Glutamatergic neuron (in vitro differentiated cells): ENCODE measurements around the gene SEC14L2. TPM values are rescaled to one million over a fixed set of nuclear protein-coding genes. Genes with fewer than 3 reads are reported as not detected.

ENCODE experiments used
- DNase-seq: peaks from one replicate; pipeline ENCODE4 v3.0.0; 2022
- H3K27ac Mint-ChIP-seq: one replicate; pipeline ENCODE4 v1.8.0; 2020; ENCODE audit warnings: mild to moderate bottlenecking, mixed read lengths, inconsistent platforms; ENCODE audit not compliant: unreplicated experiment
- H3K27me3 Mint-ChIP-seq: one replicate; pipeline ENCODE4 v1.8.0; 2020; ENCODE audit warnings: mild to moderate bottlenecking, moderate library complexity, mixed read lengths, inconsistent platforms; ENCODE audit not compliant: unreplicated experiment
- H3K36me3 Mint-ChIP-seq: one replicate; pipeline ENCODE4 v1.8.0; 2020; ENCODE audit warnings: mild to moderate bottlenecking, mixed read lengths, inconsistent platforms; ENCODE audit not compliant: unreplicated experiment
- H3K4me1 Mint-ChIP-seq: one replicate; pipeline ENCODE4 v1.8.0; 2020; ENCODE audit warnings: mild to moderate bottlenecking, low read depth, mixed read lengths, inconsistent platforms; ENCODE audit not compliant: unreplicated experiment
- H3K4me3 Mint-ChIP-seq: one replicate; pipeline ENCODE4 v1.8.0; 2020; ENCODE audit warnings: mild to moderate bottlenecking, mixed read lengths, inconsistent platforms; ENCODE audit not compliant: unreplicated experiment
- H3K9me3 Mint-ChIP-seq: one replicate; pipeline ENCODE4 v1.8.0; 2020; ENCODE audit warnings: mild to moderate bottlenecking, moderate library complexity, mixed read lengths, inconsistent platforms; ENCODE audit not compliant: unreplicated experiment
- CTCF ChIP-seq: fragments of 200-600 bp; sonication (generic); IDR thresholded peaks from one replicate; pipeline ENCODE4 v1.5.0; 2021; ENCODE audit not compliant: partially characterized antibody, unreplicated experiment
- total RNA-seq: library from RNA; stranded (reverse); fragmentation: NEBNext Ultra II Directional; extraction: Animal tissue kit (Norgen Biotek cat#: 25700); gene quantifications from one replicate; pipeline ENCODE4 v1.2.1, GENCODE V29; 2021; ENCODE audit not compliant: unreplicated experiment

The SEC14L2 gene
- total RNA-seq, 1 donor from 2014 or later, result 0.76 TPM

- DNase-seq, result no peak
- peak overlapping the region; percentile 97 for H3K27ac Mint-ChIP-seq
- peak overlapping the region; percentile 89 for H3K4me3 Mint-ChIP-seq
- peaks cover 9% of the 10 kb centered on the region for H3K27me3 Mint-ChIP-seq
- H3K36me3 Mint-ChIP-seq, result peaks cover 6% of the 10 kb centered on the region
- peaks cover 6% of the 10 kb centered on the region for H3K9me3 Mint-ChIP-seq
- peaks cover 7% of the 10 kb centered on the region for H3K4me1 Mint-ChIP-seq
- no peak for TF ChIP-seq CTCF
Measured at GRCh38 chr22:30386608-30386959, 10.2 kb upstream of the SEC14L2 start.

- H3K4me3 Mint-ChIP-seq, result peak within 1 kb of the TSS; percentile 89
- peaks cover 6% of the 10 kb centered on the region for H3K36me3 Mint-ChIP-seq
- H3K9me3 Mint-ChIP-seq, result peaks cover 8% of the 10 kb centered on the region
- peak within 1 kb of the TSS; percentile 97 for H3K27ac Mint-ChIP-seq
- peak; percentile 94 for TF ChIP-seq CTCF
- H3K27me3 Mint-ChIP-seq, result peaks cover 9% of the 10 kb centered on the region
- peaks cover 7% of the 10 kb centered on the region for H3K4me1 Mint-ChIP-seq
- DNase-seq, result peak; percentile 92
Measured at GRCh38 chr22:30386960-30387827, 9.6 kb upstream of the SEC14L2 start, which contains the start of gene RNF215. TSS of gene RNF215 (minus strand) at chr22:30387411. CDS start at chr22:30387313, 98 bp downstream.

- no peak overlapping the region for H3K27ac Mint-ChIP-seq
- no peak overlapping the region for H3K4me3 Mint-ChIP-seq
- H3K27me3 Mint-ChIP-seq, result peaks cover 8% of the 10 kb centered on the region
- peaks cover 6% of the 10 kb centered on the region for H3K36me3 Mint-ChIP-seq
- peak; percentile 36 for TF ChIP-seq CTCF
- no peak for DNase-seq
- peaks cover 4% of the 10 kb centered on the region for H3K4me1 Mint-ChIP-seq
- peaks cover 7% of the 10 kb centered on the region for H3K9me3 Mint-ChIP-seq
Measured at GRCh38 chr22:30390974-30391691, 5.7 kb upstream of the SEC14L2 start.

- Mint-ChIP-seq H3K9me3 (peaks cover 8% of the 10 kb centered on the region), H3K4me3 (no peak overlapping the region), H3K27ac (no peak overlapping the region), H3K4me1 (no peaks in the 10 kb centered on the region), H3K27me3 (peaks cover 13% of the 10 kb centered on the region), H3K36me3 (peaks cover 6% of the 10 kb centered on the region)
- TF ChIP-seq CTCF, result no peak
- no peak for DNase-seq
Measured at GRCh38 chr22:30392661-30393321, 4.0 kb upstream of the SEC14L2 start.
